Endothelial cell of umbilical vein (primary cell): ENCODE data around the gene RORB. TPM values are rescaled to one million over a fixed set of nuclear protein-coding genes. Genes with fewer than 3 reads are reported as not detected.

Experiments used
- BruUV-seq: library from RNA; stranded (reverse); fragments of 400-500 nt; replicated peaks from 2 replicates; lab custom pipeline; 2021; lab: Mats Ljungman, UMichigan
- CTCF ChIA-PET: fragments of 300-600, 350-600 bp; sonication (Branson Sonifier 250); formaldehyde crosslinking; loops from one replicate; lab custom pipeline; 2021; ENCODE audit warnings: antibody characterized with exemption, inconsistent platforms; lab: Charles Lee
- POLR2A ChIA-PET: fragments of 300-600, 350-600 bp; sonication (Branson Sonifier 250); formaldehyde crosslinking; loops from one replicate; lab custom pipeline; 2021; ENCODE audit warnings: antibody characterized with exemption, inconsistent platforms; lab: Charles Lee
- DNase-seq: peaks from one replicate; pipeline ENCODE4 v3.0.0-alpha.2; 2011; ENCODE audit warnings: low read depth, low spot score
- FAIRE-seq: peaks from 2 replicates; lab custom pipeline; 2011; peaks lifted over from hg19 to GRCh38; lab: Jason Lieb, UNC
- H2AFZ ChIP-seq: 2 replicates; pipeline ENCODE4 v1.6.0; 2012; ENCODE audit warnings: low read depth, low read length, control low read depth, inconsistent platforms
- H3K27ac ChIP-seq: 2 replicates; pipeline ENCODE4 v1.5.1; 2011; ENCODE audit warnings: low read depth, mild to moderate bottlenecking, control low read depth, low read length, moderate library complexity; ENCODE audit not compliant: insufficient read depth
- H3K27me3 ChIP-seq, 2 experiments: 2 replicates each; pipeline versions ENCODE4 v1.6.0 to v1.6.1; 2011; ENCODE audit warnings: low read length in 2 of 2, mixed read lengths in 1 of 2; ENCODE audit not compliant: control insufficient read depth in 2 of 2, insufficient read depth in 2 of 2
- H3K36me3 ChIP-seq, 2 experiments: 2 replicates in 1 of 2; 3 replicates in 1 of 2; pipeline ENCODE4 v1.5.1; 2011; ENCODE audit warnings: low read length in 2 of 2, mild to moderate bottlenecking in 1 of 2, moderate library complexity in 1 of 2; ENCODE audit not compliant: control insufficient read depth in 2 of 2, insufficient read depth in 2 of 2; ENCODE audit errors: extremely low read depth in 1 of 2
- H3K4me1 ChIP-seq: 3 replicates; pipeline ENCODE4 v1.5.1; 2011; ENCODE audit warnings: mild to moderate bottlenecking, low read length; ENCODE audit not compliant: control insufficient read depth, insufficient read depth; ENCODE audit errors: extremely low read depth
- H3K4me2 ChIP-seq: 2 replicates; pipeline ENCODE4 v1.6.1; 2011; ENCODE audit warnings: low read length, control low read depth, mixed read lengths; ENCODE audit not compliant: insufficient read depth
- H3K4me3 ChIP-seq, 3 experiments: fragments of 200-600 bp in 1 of 3; sonication (generic), shearing (Covaris generic) in 1 of 3; replicated peaks in 1 of 3; 2 replicates each; pipeline ENCODE4 v1.5.1; 2011 to 2016; ENCODE audit warnings: control low read depth in 3 of 3, low read length in 3 of 3, mild to moderate bottlenecking in 2 of 3, inconsistent platforms in 1 of 3, low read depth in 1 of 3, moderate library complexity in 1 of 3; ENCODE audit not compliant: insufficient read depth in 1 of 3
- H3K79me2 ChIP-seq: 2 replicates; pipeline ENCODE4 v1.6.0; 2012; ENCODE audit warnings: low read length, inconsistent platforms; ENCODE audit not compliant: control insufficient read depth, insufficient read depth
- H3K9ac ChIP-seq: replicated peaks from 2 replicates; pipeline ENCODE3; 2011; ENCODE audit warnings: low read length, control low read depth; ENCODE audit not compliant: insufficient read depth; ENCODE audit errors: extremely low read depth
- H3K9me1 ChIP-seq: replicated peaks from 3 replicates; pipeline ENCODE4 v1.6.0; 2011; ENCODE audit warnings: mild to moderate bottlenecking, low read length; ENCODE audit not compliant: control insufficient read depth, insufficient read depth; ENCODE audit errors: extremely low read depth
- H3K9me3 ChIP-seq: replicated peaks from 2 replicates; pipeline ENCODE4 v1.5.1; 2012; ENCODE audit warnings: low read length, inconsistent platforms; ENCODE audit not compliant: control insufficient read depth, insufficient read depth
- H4K20me1 ChIP-seq: replicated peaks from 2 replicates; pipeline ENCODE3; 2011; ENCODE audit warnings: mild to moderate bottlenecking, low read length; ENCODE audit not compliant: control insufficient read depth, insufficient read depth; ENCODE audit errors: extremely low read depth
- CTCF ChIP-seq, 2 donors: IDR thresholded peaks; 1 replicate in 1 of 2; 2 replicates in 1 of 2; pipeline ENCODE4 v1.5.1; 2011; ENCODE audit warnings: low read length in 2 of 2, mild to moderate bottlenecking in 2 of 2, moderate library complexity in 2 of 2, control low read depth in 1 of 2, inconsistent platforms in 1 of 2, low read depth in 1 of 2; ENCODE audit not compliant: insufficient read depth in 1 of 2; ENCODE audit errors: extremely low read depth in 1 of 2
- EZH2 ChIP-seq: IDR thresholded peaks from 2 replicates; pipeline ENCODE4 v1.6.1; 2012; ENCODE audit warnings: borderline replicate concordance, low read depth, mild to moderate bottlenecking, moderate library complexity, low read length, inconsistent platforms; ENCODE audit not compliant: severe bottlenecking
- FOS ChIP-seq: IDR thresholded peaks from 2 replicates; pipeline ENCODE4 v1.6.1; 2011; ENCODE audit warnings: mild to moderate bottlenecking, low read length, moderate library complexity, borderline replicate concordance; ENCODE audit not compliant: insufficient read depth
- GATA2 ChIP-seq: IDR thresholded peaks from 2 replicates; pipeline ENCODE4 v1.7.0; 2011; ENCODE audit warnings: low read depth, mild to moderate bottlenecking, moderate library complexity, mixed read lengths, low read length; ENCODE audit not compliant: insufficient read length, insufficient read depth
- JUN ChIP-seq: IDR thresholded peaks from 2 replicates; pipeline ENCODE4 v1.6.1; 2011; ENCODE audit warnings: borderline replicate concordance, low read depth; ENCODE audit not compliant: insufficient read length, insufficient read depth
- MYC ChIP-seq: IDR thresholded peaks from one replicate; pipeline ENCODE4 v1.6.1; 2011; ENCODE audit warnings: mild to moderate bottlenecking, low read depth, low read length
- POLR2A ChIP-seq: IDR thresholded peaks from 2 replicates; pipeline ENCODE4 v1.6.1; 2012; ENCODE audit warnings: low read depth, mild to moderate bottlenecking, control low read depth, low read length
- POLR2AphosphoS5 ChIP-seq: IDR thresholded peaks from 2 replicates; pipeline ENCODE4 v1.6.1; 2012; ENCODE audit warnings: low read depth, mild to moderate bottlenecking, control low read depth, low read length, moderate library complexity; ENCODE audit not compliant: insufficient read depth
- dilution Hi-C: fragments of 300-500 bp; cut with MboI; formaldehyde crosslinking; loops from one replicate; pipeline ENCODE4 v1.15.0; 2019; ENCODE audit warnings: low sequenced_read_pairs; ENCODE audit not compliant: extremely low pct_ligation_motif_present
- intact Hi-C: fragments of 100-400 bp; cut with micrococcal nuclease; formaldehyde crosslinking; loops from one replicate; pipeline ENCODE4 v1.10.0; 2022
- polyA plus RNA-seq, 4 experiments: library from polyadenylated mRNA; depleted of rRNA in 3 of 4; stranded (reverse) in 3 of 4; unstranded in 1 of 4; fragments of >200 nt; gene quantifications; 2 replicates each; pipeline versions ENCODE4 v1.2.1 to v1.2.3, GENCODE V29; 2011 to 2012; ENCODE audit warnings: missing spikeins in 1 of 4
- total RNA-seq: library from RNA; stranded (reverse); gene quantifications from 2 replicates; pipeline ENCODE4 v1.2.3, GENCODE V29; 2021

The RORB gene
- total and polyA plus RNA-seq, 2 donors (not counting 3 experiments of a cell fraction or from before 2014, with no cell fraction given), result not detected

- ChIA-PET CTCF (interaction anchor here (1.1 to 2.3 kb wide), 3 partner anchors 891 to 1373 kb away, joined by 3 to 39 read pairs (median 6); no protein-coding TSS in a partner anchor), POLR2A (no interaction called here)
- no peak overlapping the region for H3K9ac ChIP-seq
- H3K27me3 ChIP-seq, result peaks cover 0 to 1% of the 10 kb centered on the region in 2 experiments
- BruUV-seq, result no TSS peak
- no peak overlapping the region for H3K4me2 ChIP-seq
- FAIRE-seq, result no peak
- no peaks in the 10 kb centered on the region for H3K36me3 ChIP-seq
- no peak overlapping the region for H3K27ac ChIP-seq
- no peaks in the 10 kb centered on the region for H3K79me2 ChIP-seq
- dilution Hi-C loops (no loop called here), intact Hi-C loops (no loop called here)
- DNase-seq, result no peak
- H3K4me1 ChIP-seq, result no peaks in the 10 kb centered on the region
- no peaks in the 10 kb centered on the region for H3K9me1 ChIP-seq
- H4K20me1 ChIP-seq, result no peaks in the 10 kb centered on the region
- H3K9me3 ChIP-seq, result no peaks in the 10 kb centered on the region
- TF ChIP-seq JUN (no peak), MYC (no peak), EZH2 (no peak), FOS (no peak)
- no peak overlapping the region for H3K4me3 ChIP-seq
- H2AFZ ChIP-seq, result no peak overlapping the region
These were observed 76.6 kb downstream of the RORB start for GRCh38 chr9:74573640-74574191.

- Histone ChIP-seq H4K20me1 (no peaks in the 10 kb centered on the region), H2AFZ (no peak overlapping the region), H3K9me1 (no peaks in the 10 kb centered on the region), H3K4me2 (no peak overlapping the region), H3K27ac (no peak overlapping the region), H3K36me3 (no peaks in the 10 kb centered on the region), H3K4me1 (no peaks in the 10 kb centered on the region), H3K9me3 (no peaks in the 10 kb centered on the region), H3K79me2 (no peaks in the 10 kb centered on the region), H3K4me3 (no peak overlapping the region), H3K9ac (no peak overlapping the region), H3K27me3 (peaks cover 0 to 1% of the 10 kb centered on the region in 2 experiments)
- POLR2A ChIA-PET, result no interaction called here
- no peak for DNase-seq
- TF ChIP-seq GATA2, result no peak
- TF ChIP-seq JUN, result no peak
- TF ChIP-seq FOS, result no peak
- no peak for TF ChIP-seq MYC
- no peak for TF ChIP-seq POLR2A
- TF ChIP-seq CTCF (IDR thresholded peaks at IDR 0.05; ENCODE audit: extremely low read depth in 1 of 2, insufficient read depth in 1 of 2, low read depth in 1 of 2, low read length in 2 of 2), result no peak
- no peak for TF ChIP-seq EZH2
- no peak for TF ChIP-seq POLR2AphosphoS5
- dilution Hi-C loops (no loop called here), intact Hi-C loops (loop anchor here (5.0 kb wide), 1 partner anchor 166 kb away; no protein-coding TSS in a partner anchor)
- CTCF ChIA-PET, result no interaction called here
- BruUV-seq, result no TSS peak
- no peak for FAIRE-seq
These were observed 79.0 kb downstream of the RORB start for GRCh38 chr9:74576176-74576575.
